Measurements from ENCODE around the gene TMCO4. TPM values are rescaled to one million over a fixed set of nuclear protein-coding genes. Genes with fewer than 3 reads are reported as not detected.

The TMCO4 gene
- total RNA-seq, 1 experiment from 2014 or later = 7.2 TPM

- Mint-ChIP-seq H3K36me3 (0 out of 2 replicates have a peak, but pooled peaks cover 6% of the 10 kb centered on the region), H3K4me3 (no peak overlapping the region), H3K4me1 (no peaks in the 10 kb centered on the region), H3K9me3 (peaks cover 9% of the 10 kb centered on the region), H3K27me3 (ENCODE audit: low read depth) (no peaks in the 10 kb centered on the region), H3K27ac (no peak overlapping the region)
- ChIA-PET CTCF (interaction anchor here (1.3 to 3.2 kb wide), 2 partner anchors 16 to 77 kb away, joined by 5 to 13 read pairs; no protein-coding TSS in a partner anchor), POLR2A (no interaction called here)
- DNase-seq (ENCODE audit: low spot score) (no peak), ATAC-seq (no peak)
- TF ChIP-seq ZSCAN18 (CRISPR knock-in tag; IDR thresholded peaks at IDR 0.05) (no peak), ZBTB43 (CRISPR knock-in tag; IDR thresholded peaks at IDR 0.05) (no peak), SP1 (CRISPR knock-in tag; conservative IDR thresholded peaks at IDR 0.05) (no peak), USF2 (CRISPR knock-in tag; IDR thresholded peaks at IDR 0.05) (no peak), GRHL2 (CRISPR knock-in tag; IDR thresholded peaks at IDR 0.05; ENCODE audit: insufficient replicate concordance, severe bottlenecking) (no peak), ZBTB21 (CRISPR knock-in tag; IDR thresholded peaks at IDR 0.05; ENCODE audit: borderline replicate concordance) (no peak), EMX1 (CRISPR knock-in tag; IDR thresholded peaks at IDR 0.05) (no peak), NR1H2 (CRISPR knock-in tag; IDR thresholded peaks at IDR 0.05) (no peak), ATF2 (CRISPR knock-in tag; IDR thresholded peaks at IDR 0.05; ENCODE audit: borderline replicate concordance, low read depth) (no peak), PREB (CRISPR knock-in tag; IDR thresholded peaks at IDR 0.05; ENCODE audit: borderline replicate concordance) (no peak), SOX15 (CRISPR knock-in tag; IDR thresholded peaks at IDR 0.05) (no peak), SMAD3 (CRISPR knock-in tag; IDR thresholded peaks at IDR 0.05; ENCODE audit: borderline replicate concordance) (no peak), JUN (CRISPR knock-in tag; IDR thresholded peaks at IDR 0.05) (no peak), ZNF512 (CRISPR knock-in tag; IDR thresholded peaks at IDR 0.05; ENCODE audit: borderline replicate concordance) (no peak), ZMAT4 (CRISPR knock-in tag; IDR thresholded peaks at IDR 0.05) (no peak), TEAD4 (CRISPR knock-in tag; IDR thresholded peaks at IDR 0.05) (no peak), ZNF416 (CRISPR knock-in tag; IDR thresholded peaks at IDR 0.05) (no peak), IRF2 (CRISPR knock-in tag; IDR thresholded peaks at IDR 0.05; ENCODE audit: borderline replicate concordance, low read depth) (no peak), GABPB1 (CRISPR knock-in tag; IDR thresholded peaks at IDR 0.05) (no peak)
Observed at GRCh38 chr1:19731311-19731821, 68.3 kb downstream of the TMCO4 start.
